Bronchial epithelial cell (primary cell): ENCODE results near the gene CD164. TPM values are rescaled to one million over a fixed set of nuclear protein-coding genes. Genes with fewer than 3 reads are reported as not detected.

Experiments
- DNase-seq: peaks from one replicate; pipeline ENCODE4 v3.0.0-alpha.2; 2010; ENCODE audit warnings: low read depth
- FAIRE-seq: peaks from 2 replicates; lab custom pipeline; 2011; peaks lifted over from hg19 to GRCh38; lab: Jason Lieb, UNC
- H3K27me3 ChIP-seq: 2 replicates; pipeline ENCODE4 v1.5.1; 2011; ENCODE audit warnings: low read length; ENCODE audit not compliant: control insufficient read depth, insufficient read depth
- H3K36me3 ChIP-seq: 2 replicates; pipeline ENCODE4 v1.5.1; 2011; ENCODE audit warnings: low read length; ENCODE audit not compliant: control insufficient read depth, insufficient read depth
- H3K4me3 ChIP-seq: 2 replicates; pipeline ENCODE4 v1.5.1; 2011; ENCODE audit warnings: mild to moderate bottlenecking, low read depth, low read length, control low read depth
- total RNA-seq: library from RNA; depleted of rRNA; stranded (reverse); fragments of >200 nt; gene quantifications from 2 replicates; pipeline ENCODE4 v1.2.1, GENCODE V29; 2014
- TF ChIP-seq, protein P1 (sequence below): IDR thresholded peaks from 2 replicates; pipeline ENCODE4 v1.5.1; 2011; ENCODE audit warnings: mild to moderate bottlenecking, moderate library complexity, low read length, control low read depth, inconsistent platforms; ENCODE audit not compliant: insufficient read depth, severe bottlenecking

CD164 gene
- total RNA-seq, 1 donor from 2014 or later: 113 TPM

DNA sequence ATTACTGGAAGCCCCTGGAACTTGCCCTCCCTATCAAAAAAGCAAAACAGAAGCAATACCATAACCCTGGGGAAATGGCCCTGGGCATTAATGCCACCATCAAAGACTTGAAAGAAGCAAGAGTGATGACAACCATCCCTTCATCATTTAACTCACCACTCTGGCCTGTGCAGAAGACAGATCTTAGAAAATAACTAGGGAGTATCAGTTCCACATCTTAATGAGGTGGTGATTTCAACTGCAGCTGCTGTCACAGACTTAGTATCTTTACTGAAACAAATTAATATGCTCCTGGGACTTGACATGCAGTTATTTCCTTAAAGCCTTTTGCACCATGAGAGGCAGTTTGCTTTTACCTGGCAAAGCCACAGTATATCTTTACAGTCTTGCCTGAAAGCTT, 24.1 kb downstream of the CD164 start:
- FAIRE-seq: no peak
- peaks cover 9% of the 10 kb centered on the region for H3K36me3 ChIP-seq
- TF ChIP-seq, protein P1, sequence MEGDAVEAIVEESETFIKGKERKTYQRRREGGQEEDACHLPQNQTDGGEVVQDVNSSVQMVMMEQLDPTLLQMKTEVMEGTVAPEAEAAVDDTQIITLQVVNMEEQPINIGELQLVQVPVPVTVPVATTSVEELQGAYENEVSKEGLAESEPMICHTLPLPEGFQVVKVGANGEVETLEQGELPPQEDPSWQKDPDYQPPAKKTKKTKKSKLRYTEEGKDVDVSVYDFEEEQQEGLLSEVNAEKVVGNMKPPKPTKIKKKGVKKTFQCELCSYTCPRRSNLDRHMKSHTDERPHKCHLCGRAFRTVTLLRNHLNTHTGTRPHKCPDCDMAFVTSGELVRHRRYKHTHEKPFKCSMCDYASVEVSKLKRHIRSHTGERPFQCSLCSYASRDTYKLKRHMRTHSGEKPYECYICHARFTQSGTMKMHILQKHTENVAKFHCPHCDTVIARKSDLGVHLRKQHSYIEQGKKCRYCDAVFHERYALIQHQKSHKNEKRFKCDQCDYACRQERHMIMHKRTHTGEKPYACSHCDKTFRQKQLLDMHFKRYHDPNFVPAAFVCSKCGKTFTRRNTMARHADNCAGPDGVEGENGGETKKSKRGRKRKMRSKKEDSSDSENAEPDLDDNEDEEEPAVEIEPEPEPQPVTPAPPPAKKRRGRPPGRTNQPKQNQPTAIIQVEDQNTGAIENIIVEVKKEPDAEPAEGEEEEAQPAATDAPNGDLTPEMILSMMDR: no peak

GRCh38 chr6:109356237-109356636, 26.0 kb downstream of the CD164 start:
- Histone ChIP-seq H3K27me3 (no peaks in the 10 kb centered on the region), H3K36me3 (peaks cover 2% of the 10 kb centered on the region), H3K4me3 (no peak overlapping the region)
- DNase-seq (no peak), FAIRE-seq (no peak)
- TF ChIP-seq, protein P1: no peak

More for the DNA sequence above, 24.1 kb downstream of the CD164 start:
- Histone ChIP-seq H3K4me3 (no peak overlapping the region), H3K27me3 (no peaks in the 10 kb centered on the region)
- no peak for DNase-seq

DNA sequence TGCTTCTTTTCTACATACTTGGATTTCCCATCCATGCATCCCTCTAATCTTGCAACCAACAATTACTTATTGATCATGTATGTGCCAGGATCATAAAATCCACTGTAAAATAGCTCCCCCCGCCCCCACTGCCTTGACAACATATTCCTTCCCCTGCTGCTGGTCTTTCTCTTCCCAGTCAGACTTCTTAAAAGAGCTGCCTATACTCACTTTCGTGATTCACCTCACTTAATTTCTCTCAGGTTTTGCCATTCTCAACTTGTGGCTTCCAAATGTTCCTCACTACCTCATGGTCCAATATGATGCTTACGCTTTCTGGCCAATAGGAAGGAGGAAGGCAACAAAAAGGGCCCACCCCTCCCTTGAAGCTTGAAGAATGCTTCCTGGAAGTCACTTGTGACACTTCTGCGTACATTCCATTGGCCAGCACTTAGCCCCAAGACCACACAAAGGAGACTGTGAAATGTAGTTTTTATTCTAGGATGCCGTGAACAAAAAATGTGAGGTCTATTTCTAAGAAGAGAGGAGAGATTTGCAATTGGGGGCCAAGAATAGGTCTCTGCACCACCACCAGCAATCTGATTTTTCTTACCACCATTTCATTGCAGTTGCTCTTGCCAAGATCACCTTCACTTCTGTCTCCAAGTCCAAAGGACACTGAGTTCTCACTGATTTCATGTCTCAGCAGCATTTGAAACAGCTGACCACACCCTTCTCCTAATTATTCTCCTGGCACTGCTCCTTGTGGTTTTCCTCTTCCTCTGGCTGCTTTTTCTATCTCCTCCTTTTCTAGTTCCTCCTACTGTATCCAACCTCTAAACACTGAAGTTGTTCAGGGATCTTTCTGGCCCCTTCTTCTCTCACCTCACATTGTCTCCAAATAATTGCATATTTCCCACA, 30.8 kb downstream of the CD164 start:
- Histone ChIP-seq H3K36me3 (peaks cover 2% of the 10 kb centered on the region), H3K4me3 (no peak overlapping the region), H3K27me3 (no peaks in the 10 kb centered on the region)
- no peak for FAIRE-seq
- DNase-seq: peak; percentile 38
- TF ChIP-seq, protein P1: no peak

DNA sequence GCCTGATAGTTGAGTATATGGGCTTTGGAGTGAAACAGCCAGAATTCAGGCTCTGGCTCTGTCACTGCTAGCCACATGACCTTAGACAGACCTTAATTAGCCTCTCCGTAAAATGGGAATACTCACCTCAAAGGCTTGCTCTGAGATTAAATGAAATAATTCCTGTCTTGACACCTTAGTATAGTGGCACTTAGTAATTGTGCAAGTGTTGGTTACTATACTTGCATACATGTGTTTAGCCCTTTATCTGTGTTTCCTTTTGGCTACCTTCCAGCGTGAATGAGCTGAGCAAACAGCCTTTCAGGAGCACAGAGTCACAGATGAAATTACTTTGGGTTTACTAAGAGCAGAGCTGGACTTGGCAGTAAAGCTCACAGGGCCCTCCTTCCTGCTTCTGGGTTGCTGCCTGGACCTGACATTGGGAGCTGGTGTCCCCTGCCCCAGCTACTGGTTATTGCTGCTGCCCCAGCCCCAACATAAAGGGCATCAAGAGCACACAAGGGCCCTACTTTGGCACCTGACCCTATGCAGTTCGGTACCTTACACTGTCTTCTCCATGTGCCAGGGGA, 32.8 kb downstream of the CD164 start:
- DNase-seq (peak; percentile 95), FAIRE-seq (peak; percentile 70)
- no peak overlapping the region for H3K4me3 ChIP-seq
- H3K27me3 ChIP-seq: no peaks in the 10 kb centered on the region
- TF ChIP-seq, protein P1: no peak
- H3K36me3 ChIP-seq: no peaks in the 10 kb centered on the region

DNA sequence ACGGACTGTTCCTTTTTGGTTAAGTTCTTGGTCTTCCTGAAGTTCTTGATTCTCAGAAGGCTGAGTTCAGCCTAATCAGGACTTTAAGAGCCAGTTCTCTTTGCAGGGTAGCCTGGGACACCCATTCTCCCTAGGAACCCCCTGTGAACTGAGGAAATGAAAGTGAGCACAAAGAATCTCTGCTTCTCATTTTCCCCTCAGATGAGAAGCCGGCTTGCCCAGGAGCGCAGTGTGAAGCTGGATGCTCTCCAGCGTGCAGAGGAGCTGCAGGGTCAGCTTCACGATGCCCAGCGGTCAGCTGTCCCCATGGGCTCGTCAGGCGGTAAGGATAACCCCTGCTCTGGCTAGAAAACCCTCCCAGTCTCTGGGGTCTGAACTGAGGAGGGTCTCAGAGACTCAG, 34.0 kb downstream of the CD164 start:
- TF ChIP-seq, protein P1: no peak

More for the DNA sequence above, 34.0 kb downstream of the CD164 start:
- no peak for FAIRE-seq
- no peak overlapping the region for H3K4me3 ChIP-seq
- DNase-seq: no peak
- H3K36me3 ChIP-seq: no peaks in the 10 kb centered on the region
- no peaks in the 10 kb centered on the region for H3K27me3 ChIP-seq
